GM21515 (cell line): Measurements from ENCODE around the gene TMED6.
"Not testable (repeated sequence)": the region's sequence is repeated elsewhere in the genome, so short reads cannot be mapped to it uniquely, and the experiment has no call there.

Source experiments
- ATAC-seq: cut with Tn5 transposase; IDR thresholded peaks from one replicate; pipeline ENCODE4 v1.9.1; 2021; ENCODE audit not compliant: unreplicated experiment

Gene TMED6

DNA sequence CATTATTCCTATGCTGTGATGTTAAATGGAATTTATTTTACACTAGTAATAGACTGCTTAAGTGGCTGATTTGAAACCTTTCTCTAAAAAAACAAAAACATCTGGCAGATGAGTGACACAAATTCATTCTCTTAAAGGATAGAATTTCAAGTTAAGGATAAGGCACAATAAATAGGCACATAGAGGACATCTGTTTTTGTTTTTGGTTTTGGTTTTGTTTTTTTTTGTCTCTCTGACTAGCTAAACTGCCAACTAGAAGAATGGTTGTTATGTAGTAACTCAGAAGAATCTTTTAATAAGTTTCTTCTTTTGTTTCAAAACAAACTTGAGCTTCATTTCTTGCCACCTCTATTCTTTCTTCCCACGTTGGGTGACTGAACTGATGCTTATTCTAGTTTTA lies 45.6 kb downstream of the TMED6 start:
- ATAC-seq, result no peak

DNA sequence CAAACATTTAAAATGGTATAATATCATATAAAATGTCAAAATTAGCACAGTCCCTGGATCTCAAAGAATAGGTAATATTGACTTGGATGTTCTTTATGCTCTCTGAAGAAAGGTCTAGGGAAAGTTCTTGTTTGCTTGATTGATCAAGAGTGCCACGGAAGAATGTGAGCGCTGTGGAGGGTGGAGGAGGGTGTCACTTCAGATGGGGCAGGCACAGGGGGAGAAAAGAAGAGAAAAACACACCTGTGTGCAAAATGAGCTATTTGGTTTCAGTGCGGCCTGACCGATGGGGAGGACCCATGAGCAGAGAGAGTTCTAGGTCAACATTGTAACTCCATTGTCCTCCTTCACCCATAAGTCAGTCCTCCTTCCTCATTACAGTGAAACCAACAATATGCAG lies 49.3 kb downstream of the TMED6 start:
- ATAC-seq, result no peak

GRCh38 chr16:69301861-69302260 lies 49.7 kb downstream of the TMED6 start:
- ATAC-seq, result no peak

GRCh38 chr16:69301187-69301586 lies 50.4 kb downstream of the TMED6 start:
- ATAC-seq, result no peak

DNA sequence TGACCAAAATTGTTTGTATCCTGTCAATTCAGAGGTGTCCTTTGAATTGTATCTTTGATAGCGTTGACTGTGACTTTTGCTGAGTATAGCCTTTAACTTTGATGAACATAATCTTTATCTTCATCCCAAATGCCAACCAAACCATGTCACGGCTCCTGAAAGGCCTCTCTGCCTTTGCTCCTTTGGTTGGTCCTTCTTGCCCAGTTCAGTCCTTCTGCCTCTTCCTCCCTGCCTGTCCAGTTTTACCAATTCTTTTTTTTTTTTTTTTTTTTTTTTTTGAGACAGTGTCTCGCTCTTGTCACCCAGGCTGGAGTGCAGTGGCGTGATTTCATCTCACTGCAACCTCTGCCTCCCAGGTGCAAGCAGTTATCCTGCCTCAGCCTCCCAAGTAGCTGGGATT lies 53.3 kb downstream of the TMED6 start:
- ATAC-seq, result no peak

DNA sequence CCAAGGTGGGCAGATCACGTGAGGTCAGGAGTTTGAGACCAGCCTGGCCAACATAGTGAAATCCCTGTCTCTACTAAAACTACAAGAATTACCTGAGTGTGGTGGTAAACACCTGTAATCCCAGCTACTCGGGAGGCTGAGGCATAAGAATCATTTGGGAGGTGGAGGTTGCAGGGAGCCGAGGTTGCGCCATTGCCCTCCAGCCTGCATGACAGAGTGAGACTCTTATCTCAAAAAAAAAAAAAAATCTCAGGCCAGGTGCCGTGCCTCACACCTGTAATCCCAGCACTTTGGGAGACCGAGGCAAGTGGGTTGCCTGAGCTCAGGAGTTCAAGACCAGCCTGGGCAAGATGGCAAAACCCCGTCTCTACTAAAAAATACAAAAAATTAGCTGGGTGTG lies 54.8 kb downstream of the TMED6 start:
- not testable (repeated sequence) for ATAC-seq

GRCh38 chr16:69294051-69294450 lies 57.5 kb downstream of the TMED6 start:
- ATAC-seq, result no peak

DNA sequence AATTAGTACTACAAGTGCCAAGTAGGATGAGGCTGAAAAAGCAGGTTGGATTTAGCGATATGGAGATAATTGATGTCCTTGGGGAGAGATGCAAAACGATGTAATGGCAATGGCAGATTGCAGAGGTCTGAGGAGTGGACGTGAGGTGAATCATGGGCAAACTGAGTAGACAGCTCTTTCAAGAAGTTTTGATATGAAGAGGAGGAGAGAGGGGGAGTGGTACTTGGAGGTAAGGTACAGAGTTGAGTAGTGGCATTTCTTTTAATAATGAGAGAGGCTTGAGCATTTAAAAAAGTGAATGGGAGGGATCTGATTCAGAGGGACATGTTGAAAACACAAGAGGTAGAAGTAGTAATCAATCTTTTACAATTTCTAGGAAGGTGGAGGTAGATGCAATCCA lies 58.2 kb downstream of the TMED6 start:
- no peak for ATAC-seq
